OCI-LY3 (cell line): ENCODE data around the gene NEUROG1.

Source experiments
- EZH2phosphoT487 ChIP-seq: fragments of 200-600 bp; shearing (Covaris generic); IDR thresholded peaks from 2 replicates; pipeline ENCODE4 v1.6.1; 2018; ENCODE audit warnings: antibody characterized with exemption, mixed run types, low read depth
- TF ChIP-seq, protein P1 (sequence below): fragments of 200-600, 300-600 bp; sonication (generic); IDR thresholded peaks from 2 replicates; pipeline ENCODE4 v1.5.1; 2014; ENCODE audit warnings: antibody characterized with exemption, low read length, low read depth

GRCh38 chr5:135539430-135540005 lies 3.8 kb upstream of the NEUROG1 start:
- TF ChIP-seq EZH2phosphoT487: no peak
- TF ChIP-seq, protein P1, sequence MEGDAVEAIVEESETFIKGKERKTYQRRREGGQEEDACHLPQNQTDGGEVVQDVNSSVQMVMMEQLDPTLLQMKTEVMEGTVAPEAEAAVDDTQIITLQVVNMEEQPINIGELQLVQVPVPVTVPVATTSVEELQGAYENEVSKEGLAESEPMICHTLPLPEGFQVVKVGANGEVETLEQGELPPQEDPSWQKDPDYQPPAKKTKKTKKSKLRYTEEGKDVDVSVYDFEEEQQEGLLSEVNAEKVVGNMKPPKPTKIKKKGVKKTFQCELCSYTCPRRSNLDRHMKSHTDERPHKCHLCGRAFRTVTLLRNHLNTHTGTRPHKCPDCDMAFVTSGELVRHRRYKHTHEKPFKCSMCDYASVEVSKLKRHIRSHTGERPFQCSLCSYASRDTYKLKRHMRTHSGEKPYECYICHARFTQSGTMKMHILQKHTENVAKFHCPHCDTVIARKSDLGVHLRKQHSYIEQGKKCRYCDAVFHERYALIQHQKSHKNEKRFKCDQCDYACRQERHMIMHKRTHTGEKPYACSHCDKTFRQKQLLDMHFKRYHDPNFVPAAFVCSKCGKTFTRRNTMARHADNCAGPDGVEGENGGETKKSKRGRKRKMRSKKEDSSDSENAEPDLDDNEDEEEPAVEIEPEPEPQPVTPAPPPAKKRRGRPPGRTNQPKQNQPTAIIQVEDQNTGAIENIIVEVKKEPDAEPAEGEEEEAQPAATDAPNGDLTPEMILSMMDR: no peak
